IMR-90 (cell line): ENCODE measurements around the gene MLST8.

Experiments
- CTCF ChIP-seq: conservative IDR thresholded peaks from 2 replicates; pipeline ENCODE4 v1.5.1; 2012; ENCODE audit warnings: mild to moderate bottlenecking, low read depth, low read length, improper control_type of control experiment
- RAD21 ChIP-seq: IDR thresholded peaks from 2 replicates; pipeline ENCODE4 v1.6.1; 2012; ENCODE audit warnings: low read length, improper control_type of control experiment
- RCOR1 ChIP-seq: IDR thresholded peaks from 2 replicates; pipeline ENCODE4 v1.6.1; 2012; ENCODE audit warnings: mild to moderate bottlenecking, low read length, improper control_type of control experiment; ENCODE audit not compliant: insufficient replicate concordance

GRCh38 chr16:2190659-2191445, 14.4 kb upstream of the MLST8 start:
- TF ChIP-seq CTCF (no peak), RAD21 (no peak), RCOR1 (no peak)
